ENCODE measurements around the gene NEU1.

DNA sequence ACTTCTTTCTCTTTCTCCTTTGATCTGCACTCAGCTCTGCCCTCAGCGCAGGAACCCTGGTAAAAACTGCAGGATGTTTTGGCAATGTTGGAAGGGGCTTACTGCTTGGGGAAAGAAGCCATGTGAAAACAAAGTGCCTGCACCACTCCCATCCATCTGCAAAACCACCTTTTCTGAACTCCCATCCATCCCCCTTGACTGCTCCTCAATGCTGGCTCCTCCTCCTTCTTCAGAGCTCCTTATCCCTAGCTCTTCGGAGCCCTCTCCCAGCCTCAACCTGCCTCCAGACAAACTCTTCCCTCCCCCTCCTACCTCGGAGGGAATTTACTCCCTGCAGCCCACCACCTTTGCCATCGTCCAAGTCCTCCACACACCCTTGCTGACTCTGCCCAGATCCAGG, 43.5 kb upstream of the NEU1 start:
- TF ChIP-seq CTCF (IDR thresholded peaks at IDR 0.05) (no peak), POLR2A (IDR thresholded peaks at IDR 0.05) (no peak)

Data from vagina (tissue), 2 donors.